HepG2 (cell line): ENCODE measurements around the gene SH3GL2.

ENCODE experiments used
- ARNTL ChIP-seq: sonication (generic); formaldehyde crosslinking; IDR thresholded peaks from 2 replicates; pipeline ENCODE4 v1.4.0; 2020; ENCODE audit warnings: mild to moderate bottlenecking, missing genetic modification reagents
- E2F2 ChIP-seq: sonication (generic); formaldehyde crosslinking; IDR thresholded peaks from 2 replicates; pipeline ENCODE4 v1.4.0; 2020; ENCODE audit warnings: missing genetic modification reagents, borderline replicate concordance
- HNF1A ChIP-seq, 2 experiments: sonication (generic) in 1 of 2; formaldehyde crosslinking in 1 of 2; IDR thresholded peaks; 2 replicates each; pipeline versions ENCODE4 v1.4.0 to v1.6.1; 2016 to 2020; ENCODE audit warnings: borderline replicate concordance in 1 of 2, low read depth in 1 of 2, mild to moderate bottlenecking in 1 of 2, missing genetic modification reagents in 1 of 2
- JUNB ChIP-seq: sonication (generic); formaldehyde crosslinking; IDR thresholded peaks from 2 replicates; pipeline ENCODE4 v1.8.0; 2022; ENCODE audit warnings: missing genetic modification reagents, mild to moderate bottlenecking, borderline replicate concordance
- NR2F1 ChIP-seq, 2 experiments: fragments of 450-650 bp in 1 of 2; formaldehyde crosslinking in 1 of 2; IDR thresholded peaks; 2 replicates each; pipeline versions ENCODE4 v1.5.0 to v1.6.1; 2016 to 2020; ENCODE audit warnings: mild to moderate bottlenecking in 1 of 2, missing compliant biosample characterization in 1 of 2, missing genetic modification reagents in 1 of 2, moderate library complexity in 1 of 2
- RORA ChIP-seq: sonication (generic); formaldehyde crosslinking; IDR thresholded peaks from 2 replicates; pipeline ENCODE4 v1.5.0; 2020; ENCODE audit warnings: mild to moderate bottlenecking, missing genetic modification reagents, moderate library complexity
- SCMH1 ChIP-seq: sonication (generic); formaldehyde crosslinking; IDR thresholded peaks from 2 replicates; pipeline ENCODE4 v1.9.0; 2021; ENCODE audit warnings: missing genetic modification reagents, mild to moderate bottlenecking, borderline replicate concordance
- ZFP37 ChIP-seq: sonication (generic); formaldehyde crosslinking; IDR thresholded peaks from 2 replicates; pipeline ENCODE4 v1.4.0; 2020; ENCODE audit warnings: missing genetic modification reagents, borderline replicate concordance
- ZNF660 ChIP-seq: sonication (generic); formaldehyde crosslinking; IDR thresholded peaks from 2 replicates; pipeline ENCODE4 v1.5.1; 2020; ENCODE audit warnings: mild to moderate bottlenecking, low read depth, missing genetic modification reagents, borderline replicate concordance

- TF ChIP-seq E2F2 (no peak), JUNB (no peak), SCMH1 (CRISPR knock-in tag) (no peak), ZNF660 (CRISPR knock-in tag) (no peak), HNF1A (IDR thresholded peaks at IDR 0.05; ENCODE audit: low read depth) (no peak), HNF1A (CRISPR knock-in tag; IDR thresholded peaks at IDR 0.05; ENCODE audit: borderline replicate concordance) (no peak), ZFP37 (CRISPR knock-in tag) (no peak), ARNTL (no peak), RORA (CRISPR knock-in tag) (no peak), NR2F1 (CRISPR knock-in tag; IDR thresholded peaks at IDR 0.05) (no peak)
Observed at GRCh38 chr9:17622141-17622540, 43.3 kb downstream of the SH3GL2 start.
